Testis (tissue), 2 donors: ENCODE results near the gene EPHA4.

Experiments
- POLR2A ChIP-seq: fragments of 450-650 bp; IDR thresholded peaks from one replicate; pipeline ENCODE4 v1.6.1; 2017; ENCODE audit warnings: antibody characterized with exemption, mild to moderate bottlenecking, moderate library complexity
- TF ChIP-seq, protein P1 (sequence below), 3 experiments: fragments of 450-650 bp in 2 of 3; fragments of 200-600 bp in 1 of 3; sonication (generic) in 1 of 3; IDR thresholded peaks; one replicate each; pipeline ENCODE4 v1.5.1; 2016 to 2019; ENCODE audit warnings: antibody characterized with exemption in 3 of 3, mild to moderate bottlenecking in 2 of 3, moderate library complexity in 1 of 3

DNA sequence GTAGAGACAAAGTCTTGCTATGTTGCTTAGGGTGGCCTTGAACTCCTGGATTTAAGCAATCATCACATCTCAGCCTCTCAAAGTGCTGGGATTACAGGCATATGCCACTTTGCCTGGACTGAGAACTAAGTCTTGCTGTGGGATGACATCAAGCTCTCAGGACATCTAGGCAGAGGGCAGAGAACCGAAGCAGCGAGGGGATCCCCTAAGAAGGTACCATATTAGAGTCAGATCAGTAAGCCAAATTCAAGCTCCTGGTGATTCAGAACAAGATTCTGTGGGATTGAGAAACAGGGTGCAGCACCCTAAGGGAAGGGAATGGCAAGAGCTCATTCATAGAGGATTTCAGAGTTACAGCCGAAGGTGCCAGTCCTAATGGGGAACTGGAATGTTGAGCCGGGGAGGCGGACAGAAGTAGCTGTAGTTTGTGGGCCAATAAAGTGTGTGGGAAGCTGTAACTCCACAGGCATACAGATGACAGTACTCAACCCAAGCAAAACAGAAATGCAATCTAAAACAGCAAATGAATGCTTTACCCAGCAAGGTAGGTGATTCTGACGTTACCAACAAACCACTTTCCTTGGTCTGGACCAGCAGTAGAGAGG lies 30.9 kb downstream of the EPHA4 start:
- TF ChIP-seq, protein P1, sequence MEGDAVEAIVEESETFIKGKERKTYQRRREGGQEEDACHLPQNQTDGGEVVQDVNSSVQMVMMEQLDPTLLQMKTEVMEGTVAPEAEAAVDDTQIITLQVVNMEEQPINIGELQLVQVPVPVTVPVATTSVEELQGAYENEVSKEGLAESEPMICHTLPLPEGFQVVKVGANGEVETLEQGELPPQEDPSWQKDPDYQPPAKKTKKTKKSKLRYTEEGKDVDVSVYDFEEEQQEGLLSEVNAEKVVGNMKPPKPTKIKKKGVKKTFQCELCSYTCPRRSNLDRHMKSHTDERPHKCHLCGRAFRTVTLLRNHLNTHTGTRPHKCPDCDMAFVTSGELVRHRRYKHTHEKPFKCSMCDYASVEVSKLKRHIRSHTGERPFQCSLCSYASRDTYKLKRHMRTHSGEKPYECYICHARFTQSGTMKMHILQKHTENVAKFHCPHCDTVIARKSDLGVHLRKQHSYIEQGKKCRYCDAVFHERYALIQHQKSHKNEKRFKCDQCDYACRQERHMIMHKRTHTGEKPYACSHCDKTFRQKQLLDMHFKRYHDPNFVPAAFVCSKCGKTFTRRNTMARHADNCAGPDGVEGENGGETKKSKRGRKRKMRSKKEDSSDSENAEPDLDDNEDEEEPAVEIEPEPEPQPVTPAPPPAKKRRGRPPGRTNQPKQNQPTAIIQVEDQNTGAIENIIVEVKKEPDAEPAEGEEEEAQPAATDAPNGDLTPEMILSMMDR (IDR thresholded peaks at IDR 0.05), result no peak
- no peak for TF ChIP-seq POLR2A
